Activated naive CD8-positive, alpha-beta T cell treated with anti-CD3 and anti-CD28 coated beads, Interleukin-2, amount 10 ng/mL, durations not matched to agents 7 days and 5 days (primary cell): ENCODE measurements around the gene STXBP2. TPM values are rescaled to one million over a fixed set of nuclear protein-coding genes. Genes with fewer than 3 reads are reported as not detected.

Experiments used
- ATAC-seq: fragments of 150-1000 bp; cut with Tn5 transposase; one replicate; pipeline ENCODE4 v1.10.0; 2021; ENCODE audit warnings: low read depth, moderate library complexity
- POLR2A ChIA-PET: fragments of 350-600 bp; sonication (Branson Sonifier 250); formaldehyde crosslinking; loops from one replicate; lab custom pipeline; 2021; ENCODE audit warnings: antibody characterized with exemption; lab: Charles Lee
- DNase-seq: peaks from one replicate; pipeline ENCODE4 v3.0.0; 2021
- H3K27ac Mint-ChIP-seq: one replicate; pipeline ENCODE4 v1.8.0; 2022; ENCODE audit warnings: mild to moderate bottlenecking, mixed read lengths
- H3K27me3 Mint-ChIP-seq: one replicate; pipeline ENCODE4 v1.8.0; 2022; ENCODE audit warnings: mild to moderate bottlenecking, moderate library complexity, mixed read lengths
- H3K36me3 Mint-ChIP-seq: one replicate; pipeline ENCODE4 v1.8.0; 2021; ENCODE audit warnings: mild to moderate bottlenecking, mixed read lengths
- H3K4me1 Mint-ChIP-seq: one replicate; pipeline ENCODE4 v1.8.0; 2021; ENCODE audit warnings: mixed read lengths
- H3K4me3 Mint-ChIP-seq: one replicate; pipeline ENCODE4 v1.8.0; 2022; ENCODE audit warnings: mild to moderate bottlenecking, moderate library complexity, mixed read lengths
- H3K9me3 Mint-ChIP-seq: one replicate; pipeline ENCODE4 v1.8.0; 2021; ENCODE audit warnings: mixed read lengths
- total RNA-seq, 2 experiments: library from RNA; stranded (reverse); gene quantifications; one replicate each; pipeline ENCODE4 v1.2.3, GENCODE V29; 2021

Gene STXBP2
- total RNA-seq, 2 experiments from 2014 or later, result 170 to 189 TPM

GRCh38 chr19:7606289-7606688 lies 30.6 kb upstream of the STXBP2 start:
- POLR2A ChIA-PET, result no interaction called here

GRCh38 chr19:7607212-7607873 lies 29.6 kb upstream of the STXBP2 start:
- peaks cover 2% of the 10 kb centered on the region for H3K4me1 Mint-ChIP-seq
- ATAC-seq, result no peak

More at GRCh38 chr19:7606289-7606688, 30.6 kb upstream of the STXBP2 start:
- Mint-ChIP-seq H3K27me3 (peaks cover 3% of the 10 kb centered on the region), H3K27ac (no peak overlapping the region), H3K36me3 (no peaks in the 10 kb centered on the region), H3K4me3 (no peak overlapping the region), H3K9me3 (no peaks in the 10 kb centered on the region), H3K4me1 (peaks cover 3% of the 10 kb centered on the region)
- ATAC-seq (no peak), DNase-seq (no peak)

GRCh38 chr19:7607874-7608560 lies 28.9 kb upstream of the STXBP2 start:
- POLR2A ChIA-PET, result no interaction called here
- peaks cover 2% of the 10 kb centered on the region for H3K4me1 Mint-ChIP-seq
- ATAC-seq (no peak), DNase-seq (no peak)
- no peak overlapping the region for H3K27ac Mint-ChIP-seq
- no peaks in the 10 kb centered on the region for H3K36me3 Mint-ChIP-seq
- H3K4me3 Mint-ChIP-seq, result no peak overlapping the region
- H3K27me3 Mint-ChIP-seq, result no peaks in the 10 kb centered on the region
- no peaks in the 10 kb centered on the region for H3K9me3 Mint-ChIP-seq

More at GRCh38 chr19:7607212-7607873, 29.6 kb upstream of the STXBP2 start:
- DNase-seq, result no peak
- POLR2A ChIA-PET, result no interaction called here
- H3K27me3 Mint-ChIP-seq, result peaks cover 1% of the 10 kb centered on the region
- H3K36me3 Mint-ChIP-seq, result no peaks in the 10 kb centered on the region
- H3K27ac Mint-ChIP-seq, result no peak overlapping the region
- H3K4me3 Mint-ChIP-seq, result no peak overlapping the region
- H3K9me3 Mint-ChIP-seq, result no peaks in the 10 kb centered on the region

GRCh38 chr19:7610491-7611240 lies 26.2 kb upstream of the STXBP2 start:
- H3K4me1 Mint-ChIP-seq, result no peaks in the 10 kb centered on the region
- POLR2A ChIA-PET, result no interaction called here
- no peak for DNase-seq
- no peaks in the 10 kb centered on the region for H3K27me3 Mint-ChIP-seq
- no peaks in the 10 kb centered on the region for H3K9me3 Mint-ChIP-seq
- no peak overlapping the region for H3K4me3 Mint-ChIP-seq
- ATAC-seq, result no peak
- H3K36me3 Mint-ChIP-seq, result no peaks in the 10 kb centered on the region
- H3K27ac Mint-ChIP-seq, result no peak overlapping the region

- no peak for DNase-seq
- H3K36me3 Mint-ChIP-seq, result no peaks in the 10 kb centered on the region
- ATAC-seq, result no peak
- H3K27ac Mint-ChIP-seq, result no peak overlapping the region
- no peaks in the 10 kb centered on the region for H3K4me1 Mint-ChIP-seq
- POLR2A ChIA-PET, result no interaction called here
- H3K9me3 Mint-ChIP-seq, result no peaks in the 10 kb centered on the region
- no peak overlapping the region for H3K4me3 Mint-ChIP-seq
- H3K27me3 Mint-ChIP-seq, result no peaks in the 10 kb centered on the region
These were observed 25.2 kb upstream of the STXBP2 start for GRCh38 chr19:7611541-7612279.

- H3K4me3 Mint-ChIP-seq, result no peak overlapping the region
- POLR2A ChIA-PET, result no interaction called here
- H3K27me3 Mint-ChIP-seq, result no peaks in the 10 kb centered on the region
- peaks cover 2% of the 10 kb centered on the region for H3K36me3 Mint-ChIP-seq
- H3K4me1 Mint-ChIP-seq, result no peaks in the 10 kb centered on the region
- H3K9me3 Mint-ChIP-seq, result no peaks in the 10 kb centered on the region
- ATAC-seq (no peak), DNase-seq (no peak)
- H3K27ac Mint-ChIP-seq, result no peak overlapping the region
These were observed 24.3 kb upstream of the STXBP2 start for GRCh38 chr19:7612282-7613274.

- Mint-ChIP-seq H3K27me3 (no peaks in the 10 kb centered on the region), H3K27ac (no peak overlapping the region), H3K4me3 (no peak overlapping the region), H3K4me1 (no peaks in the 10 kb centered on the region), H3K36me3 (peaks cover 7% of the 10 kb centered on the region), H3K9me3 (no peaks in the 10 kb centered on the region)
- ATAC-seq (no peak), DNase-seq (no peak)
- POLR2A ChIA-PET, result no interaction called here
These were observed 21.8 kb upstream of the STXBP2 start for GRCh38 chr19:7614859-7615741.

GRCh38 chr19:7617172-7617571 lies 19.7 kb upstream of the STXBP2 start:
- H3K27me3 Mint-ChIP-seq, result no peaks in the 10 kb centered on the region
- H3K9me3 Mint-ChIP-seq, result no peaks in the 10 kb centered on the region
- ATAC-seq (no peak), DNase-seq (no peak)
- H3K4me1 Mint-ChIP-seq, result no peaks in the 10 kb centered on the region
- H3K4me3 Mint-ChIP-seq, result no peak overlapping the region
- POLR2A ChIA-PET, result no interaction called here
- no peak overlapping the region for H3K27ac Mint-ChIP-seq
- peaks cover 11% of the 10 kb centered on the region for H3K36me3 Mint-ChIP-seq

- Mint-ChIP-seq H3K27me3 (no peaks in the 10 kb centered on the region), H3K36me3 (peaks cover 11% of the 10 kb centered on the region), H3K4me3 (no peak overlapping the region), H3K9me3 (no peaks in the 10 kb centered on the region), H3K4me1 (no peaks in the 10 kb centered on the region), H3K27ac (no peak overlapping the region)
- DNase-seq (no peak), ATAC-seq (no peak)
- POLR2A ChIA-PET, result interaction anchor here (1.2 kb wide), 1 partner anchor 12 kb away, joined by 4 read pairs; the partner anchor contains the start of genes PET100 and XAB2
These were observed 19.2 kb upstream of the STXBP2 start for GRCh38 chr19:7617735-7618134.

- H3K9me3 Mint-ChIP-seq, result no peaks in the 10 kb centered on the region
- POLR2A ChIA-PET, result interaction anchor here (1.2 kb wide), 1 partner anchor 11 kb away, joined by 4 read pairs; the partner anchor contains the start of genes PET100 and XAB2
- H3K4me1 Mint-ChIP-seq, result no peaks in the 10 kb centered on the region
- no peaks in the 10 kb centered on the region for H3K27me3 Mint-ChIP-seq
- H3K27ac Mint-ChIP-seq, result no peak overlapping the region
- no peak overlapping the region for H3K4me3 Mint-ChIP-seq
- ATAC-seq (no peak), DNase-seq (no peak)
- peaks cover 14% of the 10 kb centered on the region for H3K36me3 Mint-ChIP-seq
These were observed 18.6 kb upstream of the STXBP2 start for GRCh38 chr19:7618348-7618747.

- H3K4me3 Mint-ChIP-seq, result no peak overlapping the region
- H3K9me3 Mint-ChIP-seq, result no peaks in the 10 kb centered on the region
- peaks cover 14% of the 10 kb centered on the region for H3K36me3 Mint-ChIP-seq
- no peaks in the 10 kb centered on the region for H3K27me3 Mint-ChIP-seq
- no peaks in the 10 kb centered on the region for H3K4me1 Mint-ChIP-seq
- ATAC-seq (no peak), DNase-seq (no peak)
- POLR2A ChIA-PET, result interaction anchor here (0.6 to 1.5 kb wide), 3 partner anchors 11 to 130 kb away, joined by 3 to 4 read pairs (median 3); partner anchors contain the start of genes PET100 and XAB2
- H3K27ac Mint-ChIP-seq, result no peak overlapping the region
These were observed 18.0 kb upstream of the STXBP2 start for GRCh38 chr19:7618771-7619510.
